Measurements from ENCODE around the gene AUTS2.

Gene AUTS2

GRCh38 chr7:70730451-70731110, 1132.3 kb downstream of the AUTS2 start:
- no peak for DNase-seq

DNA sequence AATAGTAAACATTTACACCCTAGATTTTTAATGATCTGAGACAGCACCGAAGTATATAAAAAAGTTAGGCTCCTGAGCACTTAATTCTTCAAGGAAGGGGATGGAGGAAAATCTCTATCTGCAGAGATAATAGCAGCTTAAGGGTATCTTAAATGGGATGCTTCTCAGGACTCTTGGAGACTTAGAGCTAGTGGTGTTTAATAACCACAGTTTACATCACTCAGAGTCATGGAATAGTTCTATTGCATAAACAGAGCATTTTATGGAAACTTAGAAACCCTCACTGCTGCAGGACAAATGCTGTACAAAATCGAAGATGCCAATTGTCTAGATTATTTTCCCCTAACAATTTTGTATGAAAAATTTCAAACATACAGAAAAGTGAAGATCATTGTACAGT, 1134.8 kb downstream of the AUTS2 start:
- DNase-seq, result no peak

- no peak for DNase-seq
Measured at GRCh38 chr7:70734411-70734810, 1136.1 kb downstream of the AUTS2 start.

DNA sequence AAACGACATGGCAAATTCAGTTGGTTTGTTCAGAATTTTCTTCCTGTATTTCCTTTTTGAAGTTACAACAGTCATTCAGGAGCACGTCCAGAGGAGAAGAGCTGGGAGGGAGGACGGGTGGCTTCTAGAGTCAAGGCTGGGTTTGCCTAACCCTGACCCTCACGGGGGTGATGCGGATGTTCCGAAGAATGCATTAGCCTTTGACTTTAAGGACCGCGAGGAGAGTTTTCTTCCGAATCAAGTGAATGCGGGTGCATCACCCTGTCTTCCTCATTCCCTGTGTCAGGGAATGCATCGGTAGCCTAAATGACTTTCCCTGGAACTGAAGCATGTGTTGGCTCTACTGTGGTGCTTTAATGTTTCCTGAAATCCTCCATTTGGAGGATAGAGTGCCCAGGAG, 1137.0 kb downstream of the AUTS2 start:
- no peak for DNase-seq

DNA sequence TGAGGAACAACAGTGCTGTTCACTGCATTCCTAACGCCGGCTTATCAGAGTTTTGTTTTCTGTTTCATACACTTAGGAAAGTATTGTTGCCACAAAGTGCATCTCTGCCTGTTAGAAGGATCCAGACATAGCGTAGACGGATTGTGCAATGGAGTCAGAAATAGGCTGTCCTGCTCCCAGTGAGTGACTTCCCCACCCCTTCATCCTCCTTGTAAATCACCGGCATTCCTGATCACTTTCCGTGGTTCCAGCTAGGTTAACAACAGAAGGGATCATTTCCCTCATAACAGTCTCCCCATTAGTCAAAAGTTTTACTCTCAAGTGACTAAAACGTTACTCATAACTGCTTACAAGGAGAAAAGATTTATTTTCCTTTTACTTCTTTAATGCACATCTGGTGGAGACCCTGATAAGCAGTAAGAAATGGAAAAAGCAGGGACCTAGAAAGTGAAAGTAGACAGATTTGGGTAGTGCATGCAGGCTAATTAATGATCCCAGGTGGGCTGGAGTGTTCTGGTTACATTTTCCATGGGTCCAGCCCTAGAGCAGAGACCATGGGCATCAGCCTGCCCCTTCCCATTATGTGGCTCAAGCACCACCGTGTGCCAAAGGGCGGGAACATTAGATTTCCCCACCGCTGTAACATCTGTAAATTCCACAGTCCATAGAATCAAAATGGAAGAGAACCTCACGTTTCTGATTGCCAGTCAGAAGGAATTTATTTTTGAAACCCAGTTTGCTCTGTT, 1138.6 kb downstream of the AUTS2 start:
- no peak for DNase-seq

DNA sequence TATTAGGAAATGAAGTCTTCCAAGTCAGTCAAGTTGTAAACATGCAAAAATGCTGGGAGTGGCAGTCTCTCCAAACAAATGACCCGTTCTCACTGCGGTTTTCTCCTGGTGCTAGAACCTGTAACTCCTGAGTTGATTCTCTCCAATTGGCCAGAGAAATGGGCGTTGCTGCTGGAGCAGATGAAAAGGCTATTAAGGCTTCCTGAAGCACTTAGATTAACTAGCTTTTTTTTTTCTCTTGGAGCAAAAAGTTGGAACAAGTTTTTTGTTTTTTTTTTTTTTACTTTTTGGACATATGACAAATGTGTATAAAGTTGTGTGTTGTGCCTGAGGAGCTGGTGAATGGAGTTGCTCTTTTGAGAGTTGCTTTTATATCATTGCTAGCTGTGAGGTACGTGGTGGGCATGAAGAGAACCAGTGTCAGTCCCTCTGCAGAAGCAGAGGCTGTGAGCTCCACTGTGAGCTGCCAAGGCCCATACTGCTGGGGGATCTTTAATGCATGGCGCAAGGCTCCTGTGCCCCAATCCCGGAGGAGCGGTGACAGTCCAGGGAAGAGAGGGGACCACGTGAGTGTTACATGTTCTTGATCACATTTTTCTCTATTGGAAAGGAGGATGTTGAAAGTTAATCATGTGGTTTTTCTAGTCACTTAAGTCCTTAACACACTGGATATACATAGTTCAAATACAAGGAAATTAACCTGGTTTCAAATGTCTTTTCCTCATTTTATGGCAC, 1140.0 kb downstream of the AUTS2 start:
- DNase-seq, result peak in 13 of 51 donors; percentile 5 to 59 (median 20)

DNA sequence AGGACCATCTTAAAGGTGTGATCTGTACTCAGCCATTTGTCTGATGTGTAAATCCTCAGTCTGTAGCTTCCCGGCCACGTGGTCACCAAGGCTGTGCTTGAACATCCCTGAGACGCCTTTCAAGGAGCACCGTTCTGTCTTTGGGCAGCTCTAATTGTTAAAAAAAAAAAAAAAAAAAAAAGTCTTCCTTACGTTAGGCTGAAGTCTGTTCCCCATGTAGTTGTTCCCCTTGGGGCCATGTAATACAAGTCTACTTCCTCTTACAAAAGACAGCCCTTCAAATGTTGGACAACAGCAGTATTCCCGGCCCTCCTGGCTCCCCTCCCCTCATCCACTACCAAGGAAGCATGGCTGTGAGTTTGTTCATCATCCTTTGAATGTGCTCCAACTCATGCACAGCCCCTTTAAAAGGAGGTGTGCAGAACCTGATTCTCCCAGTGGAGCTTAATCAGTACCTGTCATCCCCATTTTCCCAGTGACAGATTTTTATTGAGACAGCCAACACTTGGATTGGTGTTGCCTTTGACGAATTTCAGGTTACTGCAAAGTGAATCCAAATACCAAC, 1141.5 kb downstream of the AUTS2 start:
- no peak for DNase-seq

DNA sequence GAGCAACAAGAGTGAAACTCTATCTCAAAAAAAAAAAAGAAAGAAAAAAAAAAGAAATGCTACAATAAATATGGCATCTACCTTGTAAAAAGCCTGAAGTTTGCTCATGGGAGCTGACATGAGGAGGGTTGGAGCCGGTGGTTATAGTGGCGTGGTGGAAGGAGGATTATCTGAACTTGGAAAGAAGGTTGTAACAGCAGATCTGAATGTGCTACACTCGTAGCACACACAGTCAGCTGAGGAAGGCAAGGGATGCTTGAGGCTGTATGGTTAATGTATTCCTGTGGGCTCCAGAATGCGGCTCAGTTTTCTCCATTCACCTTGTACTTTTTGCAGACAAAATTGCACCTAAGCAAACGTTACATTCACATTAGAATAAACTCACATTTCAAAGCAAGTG, 1143.4 kb downstream of the AUTS2 start:
- no peak for DNase-seq

- no peak for DNase-seq
Measured at GRCh38 chr7:70743531-70744325, 1145.5 kb downstream of the AUTS2 start.

- no peak for DNase-seq
Measured at GRCh38 chr7:70744492-70744891, 1146.2 kb downstream of the AUTS2 start.

DNA sequence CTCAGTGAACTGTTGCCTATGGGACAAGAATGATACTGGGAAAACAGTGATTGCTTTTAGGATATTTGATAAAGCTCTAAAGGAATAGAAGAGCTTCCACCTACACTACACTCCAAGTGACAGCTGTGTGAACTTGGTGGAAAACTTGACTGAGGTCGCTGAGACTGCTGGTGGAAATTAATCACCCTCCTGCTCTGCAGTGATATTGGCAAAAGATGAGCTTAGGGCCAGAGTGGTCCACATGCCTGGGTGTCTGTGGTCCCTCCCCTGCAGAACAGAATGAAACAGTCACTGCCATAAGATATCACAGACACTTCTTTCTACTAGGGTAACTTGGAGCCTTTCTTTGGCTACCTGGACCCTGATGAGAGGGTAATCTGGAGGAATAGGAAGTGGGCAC, 1151.6 kb downstream of the AUTS2 start:
- DNase-seq, result no peak

- DNase-seq, result no peak
Measured at GRCh38 chr7:70751895-70752294, 1153.6 kb downstream of the AUTS2 start.

- DNase-seq, result no peak
Measured at GRCh38 chr7:70752794-70753241, 1154.5 kb downstream of the AUTS2 start.

DNA sequence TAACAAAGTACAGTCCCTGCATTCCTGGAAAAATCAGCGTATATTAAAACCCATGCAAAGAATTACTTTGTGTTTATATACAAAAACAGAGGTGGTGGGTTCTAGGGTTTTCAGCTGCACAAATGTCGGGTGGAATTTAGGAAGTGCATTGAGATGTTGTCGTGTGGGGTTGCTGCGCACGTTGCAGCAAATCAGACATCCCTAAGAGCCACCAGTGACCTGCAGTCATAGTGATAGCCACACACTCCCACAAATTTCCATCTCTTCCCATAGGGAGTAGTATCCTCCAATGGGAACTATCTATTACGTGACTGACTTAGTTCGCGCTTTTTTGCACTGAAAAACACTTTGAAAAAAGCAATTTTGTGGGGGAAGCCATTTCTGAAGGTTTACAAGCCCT, 1158.5 kb downstream of the AUTS2 start:
- DNase-seq, result no peak

DNA sequence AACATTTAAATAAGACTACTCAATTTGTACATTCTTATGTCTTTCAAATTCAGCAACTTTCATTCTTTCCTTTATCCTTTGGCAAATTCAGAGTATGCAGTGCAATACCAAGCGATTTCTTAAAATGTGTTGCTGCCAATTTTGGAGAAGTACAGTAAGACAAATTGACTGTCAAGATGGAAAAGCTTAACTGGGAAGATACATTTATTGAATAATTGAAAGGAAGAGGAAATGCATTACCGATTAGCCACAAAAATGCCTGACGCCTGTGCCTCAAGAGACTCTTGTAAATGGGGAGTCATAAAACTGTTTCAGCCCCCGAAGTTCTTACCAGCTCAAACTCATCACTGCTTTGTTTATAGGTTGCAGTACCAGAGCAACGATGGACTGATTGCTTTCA, 1160.4 kb downstream of the AUTS2 start:
- no peak for DNase-seq

DNA sequence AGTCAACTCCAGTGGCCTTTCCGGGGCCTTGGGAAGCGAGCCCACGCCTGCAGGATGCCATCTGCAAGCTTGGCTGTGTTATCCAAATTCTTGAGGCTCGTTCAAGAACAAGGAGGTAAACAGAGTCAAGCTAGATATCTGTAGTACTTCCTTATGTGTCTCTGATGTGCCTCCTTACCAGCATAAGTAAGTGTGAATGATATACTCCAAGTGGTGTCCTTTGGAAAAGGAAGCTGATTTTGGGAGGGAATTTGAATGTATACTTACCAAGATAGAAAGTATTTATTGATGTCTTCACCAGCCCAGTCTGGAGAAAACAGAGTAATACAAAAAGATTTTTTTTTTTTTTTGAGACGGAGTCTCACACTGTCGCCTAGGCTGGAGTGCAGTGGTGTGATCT, 1161.4 kb downstream of the AUTS2 start:
- no peak for DNase-seq

DNA sequence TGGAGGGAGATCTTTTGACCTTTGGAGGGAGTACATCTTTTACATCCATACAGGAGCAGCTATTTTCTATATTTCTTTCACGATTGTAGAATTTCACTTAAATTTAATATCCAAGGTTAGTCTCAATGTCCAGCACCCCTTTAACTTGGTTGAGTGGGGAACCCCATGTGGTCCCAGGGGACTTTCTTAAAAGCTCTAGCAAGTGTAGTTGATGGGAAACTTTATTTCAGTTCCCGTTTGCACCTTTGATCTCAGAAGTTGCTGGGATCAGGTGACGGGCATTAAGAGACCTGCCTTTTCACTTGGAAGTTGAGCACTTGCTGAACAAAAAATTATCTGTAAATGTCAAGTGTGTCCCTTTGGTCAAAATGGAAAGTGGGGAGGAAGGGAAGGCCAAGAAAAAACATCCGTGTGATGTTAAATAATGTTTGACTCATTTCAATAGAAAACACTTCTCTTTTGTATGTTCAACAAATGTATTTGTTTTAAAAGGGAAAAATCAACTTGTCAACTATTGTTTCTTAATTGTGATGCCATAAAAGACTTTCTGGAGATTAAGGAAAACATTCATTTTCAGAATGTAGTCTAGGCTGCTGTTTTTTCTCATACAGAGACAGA, 1163.5 kb downstream of the AUTS2 start:
- no peak for DNase-seq

GRCh38 chr7:70762696-70763095, 1164.4 kb downstream of the AUTS2 start:
- DNase-seq, result no peak

- peak in 15 of 51 donors; percentile 6 to 60 (median 26) for DNase-seq
Measured at GRCh38 chr7:70763961-70764691, 1165.9 kb downstream of the AUTS2 start.

GRCh38 chr7:70764701-70765208, 1166.5 kb downstream of the AUTS2 start:
- DNase-seq, result no peak

All from hypothalamus (tissue), 51 donors.